Globus pallidus (tissue), 1 donor: Measurements from ENCODE around the gene LHX1.

ENCODE experiments used
- DNase-seq: peaks from one replicate; pipeline ENCODE4 v3.0.0-alpha.2; 2015; ENCODE audit warnings: low spot score

The LHX1 gene

GRCh38 chr17:36922175-36922574 is 15.1 kb upstream of the LHX1 start:
- DNase-seq: no peak

DNA sequence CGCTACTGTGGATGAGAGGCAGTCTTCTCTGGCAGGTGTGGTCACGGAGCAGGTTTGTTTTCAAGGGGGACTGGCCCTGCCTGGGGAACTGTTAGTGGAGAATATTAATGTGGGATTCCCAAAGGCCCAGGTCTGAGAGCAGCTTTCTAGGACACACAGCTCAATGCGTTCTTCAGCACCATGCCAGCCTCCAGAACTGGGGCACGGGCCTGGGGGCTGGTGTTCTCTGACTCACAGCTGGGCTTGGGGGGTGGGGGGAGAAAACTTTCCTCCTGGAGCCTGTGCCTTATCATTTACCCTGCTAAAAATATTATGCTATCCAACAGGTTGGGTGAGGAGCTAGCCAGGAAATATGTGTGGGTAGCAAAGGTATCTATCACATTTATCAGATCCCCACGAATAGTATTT is 13.5 kb upstream of the LHX1 start:
- DNase-seq: no peak

DNA sequence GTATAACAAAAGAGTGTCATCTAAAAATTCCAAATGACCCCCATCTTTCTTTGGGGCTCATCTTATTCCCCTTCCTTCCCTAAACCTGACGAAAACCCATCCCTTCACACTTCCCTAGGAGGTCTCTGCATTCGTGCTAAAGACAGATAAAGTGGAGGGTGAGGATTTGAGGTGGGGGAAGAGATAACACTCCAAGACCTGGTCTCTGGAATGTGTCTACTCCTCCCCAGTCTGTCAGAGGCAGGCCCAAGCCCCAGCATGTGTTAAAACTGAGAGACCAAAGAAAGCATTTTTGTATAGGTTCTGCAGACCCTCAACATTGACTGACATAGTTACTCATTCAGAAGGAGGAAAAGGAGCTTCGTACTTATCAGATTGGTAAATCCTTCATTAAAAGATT is 11.0 kb upstream of the LHX1 start:
- DNase-seq: no peak

DNA sequence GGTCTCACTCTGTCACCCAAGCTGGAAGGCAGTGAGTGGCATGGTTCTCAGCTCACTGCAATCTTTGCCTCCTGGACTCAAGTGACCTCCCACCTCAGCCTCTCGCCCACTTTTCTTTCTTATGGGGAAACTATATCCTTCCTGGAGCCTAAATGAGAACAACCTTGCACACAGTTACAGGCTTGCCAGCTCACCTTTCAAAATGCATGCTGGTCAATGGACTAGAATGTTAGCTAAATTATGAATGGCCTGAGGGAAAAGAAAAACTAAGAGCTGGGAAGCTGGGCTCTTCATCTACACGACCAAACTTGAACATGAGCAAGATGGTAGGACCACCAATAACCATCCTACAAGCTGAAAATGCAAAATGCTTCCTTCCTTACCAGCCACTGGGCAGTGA is 10.6 kb upstream of the LHX1 start:
- DNase-seq: no peak

GRCh38 chr17:36928471-36929345 is 8.6 kb upstream of the LHX1 start:
- no peak for DNase-seq

DNA sequence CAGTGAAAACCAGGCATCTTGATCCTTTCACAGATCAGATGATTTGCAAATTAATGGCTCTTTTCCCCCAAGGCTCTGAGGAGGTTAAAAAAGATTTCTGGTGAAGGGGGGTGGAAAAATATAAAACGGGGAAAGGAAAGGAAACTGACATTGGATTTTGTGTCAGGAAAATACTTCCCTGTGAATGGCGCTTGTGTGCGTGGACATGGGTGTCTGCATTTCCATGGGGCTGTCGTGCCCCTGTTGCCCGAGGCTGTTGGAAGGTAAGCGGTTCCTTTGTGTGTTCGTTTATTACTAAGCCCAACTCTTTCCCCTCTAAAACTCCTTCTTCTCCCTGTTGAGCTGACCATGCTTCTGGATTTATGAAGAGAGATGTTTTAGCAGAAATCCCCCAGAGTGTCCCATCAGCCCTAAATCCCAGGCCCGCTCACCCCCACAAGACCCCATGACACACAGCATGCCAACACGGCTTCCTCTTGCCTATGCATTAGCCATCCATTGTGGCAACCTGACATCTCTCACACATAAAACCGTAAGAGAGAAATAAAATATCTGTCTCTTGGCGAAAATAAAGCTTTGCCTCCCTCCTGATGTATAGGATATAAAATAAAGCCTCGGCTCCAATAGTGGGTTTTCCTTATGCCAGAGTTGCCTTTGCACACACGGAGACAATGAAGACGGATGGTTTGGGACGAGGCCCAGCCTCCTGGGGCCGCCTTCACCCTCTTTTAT is 7.3 kb upstream of the LHX1 start:
- no peak for DNase-seq

DNA sequence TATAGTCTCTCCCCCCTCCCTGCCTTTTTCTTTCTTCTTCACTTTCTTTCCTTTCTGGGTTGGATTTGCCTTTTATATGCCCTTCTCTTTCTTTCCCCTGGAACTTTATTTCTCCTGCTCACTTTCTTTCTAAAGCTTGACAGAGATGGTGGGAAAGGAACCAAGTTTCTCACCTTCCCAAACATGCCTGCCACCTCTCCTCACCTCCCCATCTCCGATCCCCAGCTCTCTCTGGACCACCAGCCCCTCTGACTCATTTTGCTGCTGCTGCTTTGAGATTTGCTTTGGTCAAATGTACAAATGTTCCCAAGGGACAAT is 6.7 kb upstream of the LHX1 start:
- no peak for DNase-seq

- no peak for DNase-seq
These were observed 6.1 kb upstream of the LHX1 start for GRCh38 chr17:36931096-36931696.

GRCh38 chr17:36931697-36932382 is 5.4 kb upstream of the LHX1 start:
- DNase-seq: no peak

DNA sequence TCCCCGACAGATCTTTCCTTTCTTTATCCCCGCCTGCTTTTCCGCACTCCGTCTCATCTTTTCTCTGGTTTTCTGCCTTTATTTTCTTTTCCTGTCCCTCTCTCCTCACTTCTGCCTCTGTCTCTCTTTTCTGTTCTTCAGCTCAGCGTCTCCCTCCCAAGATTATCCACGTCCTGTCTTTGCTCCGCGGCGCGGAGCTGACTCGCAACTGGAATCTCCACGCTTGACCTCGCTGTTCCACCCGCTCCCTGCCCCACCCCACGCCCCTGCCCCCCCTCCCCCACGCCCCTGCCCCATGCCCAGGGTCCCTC is 4.9 kb upstream of the LHX1 start:
- DNase-seq: no peak

GRCh38 chr17:36932694-36933511 is 4.4 kb upstream of the LHX1 start:
- DNase-seq: no peak

- no peak for DNase-seq
These were observed 3.6 kb upstream of the LHX1 start for GRCh38 chr17:36933512-36934143.

DNA sequence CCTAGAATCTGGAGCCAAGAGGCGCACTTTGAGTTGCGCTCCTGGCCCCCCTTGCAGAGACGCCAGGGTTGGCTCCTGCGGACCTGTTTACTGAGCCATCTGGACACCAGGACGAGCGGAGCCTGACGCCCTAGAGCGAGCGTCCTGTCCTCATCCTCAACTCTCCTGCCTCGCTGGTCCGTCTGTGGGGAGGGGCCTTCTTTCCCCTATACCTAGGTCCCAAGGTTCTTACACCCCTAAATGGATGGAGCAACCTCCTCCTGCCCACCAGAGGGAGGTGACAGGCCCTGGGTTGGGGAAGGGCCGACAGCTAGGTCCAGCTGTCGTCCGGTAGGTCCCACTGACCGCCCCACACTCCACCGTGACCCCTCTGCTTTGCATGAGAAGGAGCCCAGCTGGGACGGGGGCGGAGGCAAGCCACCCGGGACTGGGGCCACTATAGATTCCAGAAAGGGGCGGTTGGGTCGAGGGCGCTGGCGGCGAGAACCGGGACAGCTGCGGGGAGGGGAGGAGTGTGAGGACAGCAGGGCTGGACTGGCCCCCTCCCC is 3.1 kb upstream of the LHX1 start:
- DNase-seq: no peak

DNA sequence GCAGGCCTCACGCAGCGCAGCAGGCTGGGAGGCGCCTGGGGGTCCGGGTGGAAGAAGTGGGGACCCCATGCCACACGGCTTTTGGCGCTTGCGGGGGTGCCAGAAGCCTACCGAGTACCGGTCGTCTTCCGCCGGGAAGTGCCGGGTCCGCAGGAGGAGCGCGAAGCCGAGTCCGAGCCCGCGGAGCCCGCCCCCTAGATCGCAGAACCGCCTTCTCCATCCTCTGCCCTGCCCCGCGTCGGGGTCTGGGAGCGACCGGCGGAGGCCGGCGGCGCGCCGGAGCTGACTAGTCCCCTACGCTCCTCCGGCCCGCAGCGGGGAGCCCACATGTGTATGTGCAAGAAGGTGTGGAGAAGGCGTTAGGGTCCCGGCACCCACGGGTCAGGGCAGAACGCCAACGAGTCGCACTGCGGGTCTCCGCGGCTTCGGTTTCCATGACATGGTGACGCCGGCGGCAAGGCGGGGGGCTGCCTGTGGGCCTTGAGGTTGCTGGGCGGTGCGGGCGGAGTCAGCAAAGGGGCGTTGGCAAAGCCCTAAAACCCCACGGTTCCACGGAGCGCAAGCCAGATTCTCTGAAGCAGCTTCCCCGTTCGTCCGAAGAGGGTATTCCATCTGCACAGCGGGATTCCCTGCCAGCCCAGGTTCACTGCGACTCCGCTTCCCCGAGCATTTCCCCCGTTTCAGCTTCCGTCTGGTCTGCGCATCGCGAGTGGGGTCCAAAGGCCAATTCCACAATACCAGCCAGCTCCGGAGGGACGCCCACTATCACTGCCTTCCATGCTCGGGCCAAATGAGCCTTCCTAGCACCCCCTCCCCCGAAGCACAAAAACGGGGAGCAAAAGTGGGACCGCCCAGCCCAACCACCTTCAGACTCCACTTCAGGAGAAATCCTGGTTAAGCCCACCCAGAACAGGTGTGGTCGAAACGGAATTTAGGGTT is 2.3 kb upstream of the LHX1 start:
- DNase-seq: no peak

DNA sequence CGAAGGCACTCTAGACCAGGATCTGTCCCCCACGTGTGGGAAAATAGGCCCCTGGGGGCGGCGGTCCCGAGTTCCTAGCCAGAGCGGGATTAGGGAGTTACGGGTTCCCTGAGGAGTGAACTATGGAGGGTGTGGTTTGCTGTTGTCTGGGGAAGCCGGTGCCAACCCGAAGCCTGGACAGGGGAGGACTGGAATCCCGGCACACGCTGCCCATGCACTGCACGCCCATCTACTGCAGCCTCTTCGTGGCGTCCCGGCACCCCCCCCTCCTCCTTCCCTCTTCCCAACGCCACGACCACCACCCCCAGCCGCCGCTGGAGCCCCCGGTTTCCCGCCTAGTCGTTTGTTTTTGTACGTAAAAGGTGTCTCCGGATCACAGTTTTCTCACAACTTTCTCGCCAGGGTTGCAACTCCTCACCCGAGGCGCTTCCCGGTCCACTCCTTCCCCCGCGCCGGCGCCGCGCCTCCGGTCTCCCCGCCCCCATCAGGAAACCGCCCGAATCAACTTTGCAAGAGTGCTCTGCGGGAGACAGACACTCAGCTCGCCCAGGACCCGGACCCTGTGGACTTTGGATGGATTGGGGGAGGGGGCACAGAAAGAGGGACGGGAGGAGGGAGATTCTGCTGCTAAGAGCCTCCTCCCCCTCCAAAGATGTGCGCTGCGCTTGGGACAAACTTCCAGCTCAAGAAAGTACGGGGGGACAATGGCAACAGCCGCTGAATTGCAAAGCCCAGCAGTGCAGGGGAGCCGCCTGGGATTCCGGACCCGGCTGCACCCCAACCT is 1.4 kb upstream of the LHX1 start:
- no peak for DNase-seq

GRCh38 chr17:36936455-36937000 is 747 bp upstream of the LHX1 start:
- DNase-seq: no peak

GRCh38 chr17:36937959-36938565 is 787 bp downstream of the LHX1 start:
- no peak for DNase-seq

DNA sequence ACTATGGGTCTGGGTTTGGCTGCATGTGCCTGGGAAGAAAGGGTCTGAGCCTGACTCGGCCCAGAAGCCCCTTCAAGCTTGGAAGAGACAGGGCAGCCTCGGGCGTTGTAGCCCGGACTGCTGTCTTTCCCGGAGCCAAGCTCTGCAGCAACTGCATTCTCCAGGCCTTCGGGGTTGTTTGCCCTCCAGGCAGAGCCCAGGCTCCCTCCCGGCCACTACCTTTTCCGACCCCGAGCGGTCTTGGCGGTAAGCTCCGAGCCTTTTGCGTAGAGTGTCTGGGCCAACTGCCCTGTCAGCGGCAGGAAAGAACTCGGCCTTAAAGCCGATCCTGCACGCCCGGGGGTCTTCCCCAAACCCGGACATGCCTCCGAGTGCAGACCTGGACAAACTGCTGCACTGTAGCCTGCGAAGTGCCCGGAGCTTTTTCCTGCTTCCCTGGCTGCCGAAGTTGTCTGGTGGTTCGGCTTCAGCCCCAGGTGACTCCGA is 1.3 kb downstream of the LHX1 start:
- no peak for DNase-seq
